Measurements from ENCODE around the gene TMEM126A.

Gene TMEM126A

GRCh38 chr11:85698195-85698594 lies 50.4 kb downstream of the TMEM126A start:
- DNase-seq: no peak

- DNase-seq: no peak
These were observed 52.4 kb downstream of the TMEM126A start for GRCh38 chr11:85699957-85700741.

DNA sequence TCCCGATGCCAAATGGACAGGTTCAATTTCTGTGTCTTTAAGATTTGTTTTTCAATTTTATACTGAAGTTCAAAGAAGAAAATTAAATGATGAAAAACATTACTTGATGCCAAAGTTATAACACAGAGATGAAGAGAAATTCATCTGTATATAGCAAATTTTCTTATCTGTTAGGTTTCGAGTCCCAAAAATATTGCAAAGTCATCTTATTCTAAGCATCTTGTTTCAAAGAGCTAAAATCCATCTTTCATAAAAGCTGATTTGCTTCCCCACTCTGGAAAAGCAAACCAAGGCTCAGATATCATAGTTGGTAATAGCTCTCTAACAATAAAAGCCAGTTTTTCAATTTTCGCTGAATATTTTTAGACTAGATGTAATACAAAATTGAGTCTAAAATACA lies 57.2 kb downstream of the TMEM126A start:
- DNase-seq: no peak

DNA sequence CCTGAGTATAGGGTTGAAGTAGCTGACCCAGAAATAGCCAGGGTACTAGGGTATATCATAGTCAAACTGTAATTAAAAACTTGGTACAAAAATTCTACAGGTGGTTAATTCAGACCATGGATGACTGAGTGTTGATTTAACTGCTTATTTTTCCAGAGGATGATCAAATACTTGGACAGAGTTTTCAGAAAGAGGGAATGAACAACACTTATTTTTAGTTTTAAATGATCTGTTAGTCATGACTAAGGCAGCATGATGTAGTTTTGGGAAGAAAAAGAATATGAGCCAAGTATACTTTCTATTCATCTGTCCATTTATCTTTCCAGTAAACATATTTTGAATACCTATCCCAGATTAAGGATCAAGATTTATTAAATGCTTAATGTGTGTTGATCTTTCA lies 58.0 kb downstream of the TMEM126A start:
- no peak for DNase-seq
